Kidney capillary endothelial cell (primary cell): ENCODE data around the gene ZNF827.

Source experiments
- DNase-seq: peaks from one replicate; pipeline ENCODE4 v3.0.0-alpha.2; 2018; ENCODE audit warnings: low spot score

The ZNF827 gene

DNA sequence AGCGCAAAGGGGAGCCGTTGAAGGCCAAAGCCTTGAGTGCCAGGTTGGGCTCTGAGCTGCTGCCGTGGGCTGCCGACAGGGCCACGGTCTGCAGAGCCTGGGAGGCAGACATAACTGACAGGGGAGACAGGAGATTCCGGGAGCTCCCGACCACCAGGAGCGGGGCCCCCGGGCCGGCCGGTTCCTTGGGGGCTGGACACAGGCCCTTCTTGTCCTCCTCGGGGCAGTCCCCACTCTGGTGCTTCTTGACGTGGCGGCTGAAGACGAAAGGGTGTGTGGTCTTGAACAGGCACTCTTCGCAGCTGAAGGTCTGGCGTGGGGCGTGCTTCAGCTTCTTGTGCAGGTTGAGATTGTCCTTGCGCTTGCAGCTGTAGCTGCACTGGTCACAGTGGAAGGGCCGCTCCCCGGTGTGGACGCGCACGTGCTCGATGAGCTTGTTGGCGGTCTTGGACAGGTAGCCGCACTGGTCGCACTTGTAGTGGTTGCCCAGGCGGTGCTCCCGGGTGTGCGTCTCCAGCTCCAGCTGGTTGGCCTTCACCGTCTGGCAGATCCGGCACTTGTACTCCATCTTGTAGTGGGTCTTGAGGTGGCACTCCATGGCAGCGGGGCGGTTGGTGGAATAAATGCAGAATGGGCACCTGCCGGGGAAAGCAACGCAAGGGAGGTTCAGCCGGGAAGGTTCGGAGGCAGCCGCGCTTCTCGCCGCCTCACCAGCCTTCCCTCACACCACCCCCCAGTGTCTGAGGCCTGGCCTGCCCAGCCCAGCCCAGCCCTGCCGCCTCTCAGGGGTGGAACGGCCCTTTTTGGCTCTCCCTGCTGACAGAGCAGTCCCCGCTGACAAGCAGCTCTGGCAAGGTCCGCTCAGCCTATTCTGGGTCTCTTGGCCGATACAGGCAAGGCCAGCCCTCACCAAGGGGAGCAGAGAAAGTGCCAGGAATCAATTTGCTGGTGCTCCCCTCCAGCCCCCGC lies 177.4 kb downstream of the ZNF827 start:
- DNase-seq: no peak

- DNase-seq: no peak
Measured at GRCh38 chr4:145760176-145760575, 178.4 kb downstream of the ZNF827 start.

GRCh38 chr4:145757188-145757587 lies 181.4 kb downstream of the ZNF827 start:
- no peak for DNase-seq

GRCh38 chr4:145756244-145756643 lies 182.4 kb downstream of the ZNF827 start:
- no peak for DNase-seq

DNA sequence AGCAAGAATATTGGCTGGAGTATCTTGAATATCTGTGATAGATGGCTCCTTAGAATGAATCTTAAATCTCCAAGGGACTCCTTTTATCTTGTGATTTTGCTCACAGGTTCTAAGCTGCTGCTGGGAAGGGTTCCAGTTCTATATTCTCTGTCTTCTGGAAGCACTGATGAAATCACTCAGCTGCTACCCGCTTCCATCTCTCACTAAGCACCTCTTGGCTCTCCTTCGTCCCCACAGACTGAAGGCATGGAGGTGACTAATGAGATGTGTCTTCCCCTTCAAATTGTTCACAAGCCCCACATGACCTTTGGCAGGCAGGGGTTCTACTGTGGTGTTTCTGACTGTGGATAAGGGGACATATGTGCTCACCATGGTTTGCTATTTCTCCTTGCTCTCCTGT lies 182.8 kb downstream of the ZNF827 start:
- DNase-seq: no peak

- no peak for DNase-seq
Measured at GRCh38 chr4:145743641-145744040, 195.0 kb downstream of the ZNF827 start.

- DNase-seq: no peak
Measured at GRCh38 chr4:145740806-145741205, 197.8 kb downstream of the ZNF827 start.

- DNase-seq: no peak
Measured at GRCh38 chr4:145739845-145740244, 198.8 kb downstream of the ZNF827 start.

DNA sequence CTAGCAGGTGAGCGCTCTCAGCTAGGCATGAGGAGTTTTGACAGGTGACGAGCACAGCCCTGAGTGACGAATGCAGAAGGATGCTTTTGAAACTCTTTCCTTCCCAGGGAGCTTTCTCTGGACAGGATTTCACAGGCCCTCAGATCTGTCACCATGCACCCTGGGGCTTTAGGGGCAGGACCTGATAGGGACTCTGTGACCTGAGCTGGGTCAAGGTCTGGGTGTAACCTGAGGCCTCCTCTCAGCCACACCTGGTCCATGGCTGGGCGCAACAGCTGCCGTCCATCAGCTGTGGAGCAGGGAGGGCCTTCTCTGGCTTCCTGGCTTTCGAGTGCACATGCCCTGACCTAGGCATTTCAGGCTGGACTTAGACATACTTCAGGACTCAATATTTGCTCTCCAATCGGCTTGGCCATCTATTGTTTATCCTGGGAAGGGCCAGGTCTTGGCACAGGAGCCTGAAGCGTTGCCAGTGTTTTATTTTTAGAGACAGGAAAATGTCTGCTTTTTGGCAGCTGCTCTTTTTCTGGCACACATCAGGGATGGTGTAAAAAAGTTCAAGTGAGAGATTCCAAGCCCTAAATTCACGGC lies 202.3 kb downstream of the ZNF827 start:
- no peak for DNase-seq

- no peak for DNase-seq
Measured at GRCh38 chr4:145735827-145736226, 202.8 kb downstream of the ZNF827 start.

- peak; percentile 68 for DNase-seq
Measured at GRCh38 chr4:145735347-145735675, 203.3 kb downstream of the ZNF827 start.

GRCh38 chr4:145734576-145735346 lies 203.9 kb downstream of the ZNF827 start:
- peak; percentile 77 for DNase-seq

DNA sequence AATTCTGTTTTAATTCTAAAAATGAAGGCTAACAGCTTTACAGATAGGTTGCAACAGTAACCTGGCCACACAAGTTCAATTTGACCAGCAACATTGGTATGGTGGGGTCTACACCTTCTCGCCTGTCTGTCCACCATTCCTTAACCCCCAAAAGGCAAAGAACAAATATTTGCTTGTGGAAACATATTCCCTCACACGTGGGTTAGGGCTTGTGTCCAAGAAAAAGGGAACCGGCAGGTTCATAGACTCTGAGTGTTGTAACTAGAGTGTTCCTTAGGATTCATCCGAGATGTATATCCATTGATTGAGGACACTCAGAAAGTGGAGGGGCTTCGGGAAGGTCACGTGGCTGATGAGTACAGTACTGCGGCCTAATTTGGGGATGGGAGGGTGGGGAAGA lies 204.6 kb downstream of the ZNF827 start:
- no peak for DNase-seq

- peak; percentile 88 for DNase-seq
Measured at GRCh38 chr4:145732895-145733880, 205.4 kb downstream of the ZNF827 start.

DNA sequence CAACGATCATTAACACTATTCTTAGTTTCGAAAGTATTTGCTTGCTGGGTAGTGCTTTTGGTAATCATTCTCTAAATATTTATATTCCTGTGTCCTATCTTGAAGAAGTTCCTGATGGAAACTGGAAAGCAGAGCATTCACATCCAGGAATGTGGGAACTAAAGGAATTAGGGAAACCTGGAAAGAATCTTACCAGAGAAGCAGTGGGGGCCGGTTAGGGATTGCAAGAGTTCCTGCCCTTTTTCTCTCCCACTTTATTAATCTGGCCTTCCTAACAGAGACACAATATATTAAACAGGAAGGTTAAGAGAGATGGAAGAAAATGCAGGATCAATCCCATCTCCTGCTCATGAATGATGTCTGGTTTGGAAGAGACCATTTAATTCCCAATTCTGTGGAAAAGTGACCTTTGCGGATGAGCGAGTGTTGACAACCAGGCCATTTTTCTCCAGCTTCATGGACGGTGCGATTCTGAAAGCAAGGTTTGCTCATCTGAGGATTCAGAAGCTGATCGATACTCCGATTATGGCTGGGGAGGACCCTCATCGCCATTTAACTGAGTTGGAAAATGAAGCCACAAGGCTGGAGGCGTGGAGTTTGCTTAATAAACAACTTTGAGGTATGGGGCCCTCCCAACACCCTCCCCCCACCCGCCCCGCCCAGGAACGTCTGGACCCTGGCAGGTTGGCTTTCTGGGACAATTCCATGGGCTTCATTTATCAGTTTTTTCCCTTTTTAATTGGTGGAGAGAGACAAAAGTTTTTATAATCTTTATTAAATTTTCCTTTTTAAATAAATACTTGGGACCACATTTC lies 206.4 kb downstream of the ZNF827 start:
- no peak for DNase-seq

DNA sequence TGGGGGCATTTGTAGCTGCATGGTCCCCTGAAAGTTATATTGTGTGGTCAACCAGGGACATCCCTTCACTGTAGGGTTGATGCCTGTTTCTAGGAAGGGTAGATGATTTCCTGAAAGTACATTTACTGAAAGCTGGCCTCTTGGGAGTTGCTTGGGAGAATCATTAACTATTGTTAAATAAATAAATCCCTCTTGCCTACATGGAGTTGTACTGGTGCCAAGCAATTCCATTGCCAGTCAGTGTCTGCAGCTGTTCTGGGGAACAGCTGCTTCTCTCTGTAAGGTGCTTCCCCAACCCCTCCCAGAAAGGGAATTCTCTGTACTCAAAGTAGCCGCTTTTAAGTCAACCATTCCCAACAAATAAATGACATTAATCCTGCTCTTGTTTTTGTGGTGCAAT lies 207.6 kb downstream of the ZNF827 start:
- no peak for DNase-seq

DNA sequence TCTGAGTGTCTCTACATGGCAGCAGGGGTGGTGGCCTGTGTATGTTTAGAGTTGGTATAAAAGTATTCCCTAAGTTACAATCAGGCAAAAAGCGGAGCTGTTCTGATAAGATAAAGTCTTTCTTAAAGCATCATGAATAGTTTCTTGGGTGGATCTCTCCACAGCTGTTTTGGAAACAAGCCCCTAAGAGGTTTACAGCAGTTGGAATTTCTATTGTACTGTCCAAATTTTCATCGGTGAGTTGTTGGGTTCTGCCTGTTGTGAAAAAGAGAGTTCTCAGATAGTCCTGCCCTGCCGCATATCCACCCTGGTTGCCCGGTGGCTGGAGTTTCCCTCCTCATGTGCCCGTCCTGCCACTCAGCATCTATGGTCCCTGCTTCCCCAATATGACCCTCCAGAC lies 208.6 kb downstream of the ZNF827 start:
- no peak for DNase-seq

DNA sequence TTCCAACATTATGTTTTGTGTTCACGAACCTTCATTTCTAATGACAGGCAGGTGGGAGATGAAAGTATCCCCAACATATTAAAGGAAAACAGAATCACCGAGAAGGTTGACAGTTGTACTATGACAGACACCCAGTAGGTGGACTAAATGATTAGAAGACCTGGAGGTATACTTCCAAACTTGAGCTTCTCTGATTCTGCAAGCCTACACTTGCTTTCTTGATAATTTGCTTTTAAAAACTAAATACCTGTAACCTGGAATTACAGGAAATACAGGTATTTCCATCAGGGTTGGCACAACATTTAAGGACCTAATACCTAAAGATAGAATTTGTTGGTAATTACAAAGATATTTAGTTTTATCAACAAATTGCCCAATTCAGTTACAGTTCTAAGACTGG lies 215.3 kb downstream of the ZNF827 start:
- no peak for DNase-seq

DNA sequence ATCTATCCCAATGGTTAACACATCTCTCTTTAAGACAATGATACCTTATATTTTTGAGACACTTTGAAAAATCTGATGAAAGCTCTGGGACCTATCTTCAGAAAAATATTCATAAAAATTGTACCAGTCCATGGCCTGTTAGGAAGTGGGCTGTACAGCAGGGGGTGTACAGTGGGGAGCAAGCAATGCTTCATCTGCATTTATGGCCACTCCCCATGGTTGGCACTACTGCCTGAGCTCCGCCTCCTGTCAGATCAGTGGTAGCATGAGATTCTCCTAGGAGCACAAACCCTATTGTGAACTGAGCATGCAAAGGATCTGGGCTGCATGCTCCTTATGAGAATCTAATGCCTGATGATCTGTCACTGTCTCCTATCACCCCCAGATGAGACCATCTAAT lies 216.1 kb downstream of the ZNF827 start:
- DNase-seq: no peak

DNA sequence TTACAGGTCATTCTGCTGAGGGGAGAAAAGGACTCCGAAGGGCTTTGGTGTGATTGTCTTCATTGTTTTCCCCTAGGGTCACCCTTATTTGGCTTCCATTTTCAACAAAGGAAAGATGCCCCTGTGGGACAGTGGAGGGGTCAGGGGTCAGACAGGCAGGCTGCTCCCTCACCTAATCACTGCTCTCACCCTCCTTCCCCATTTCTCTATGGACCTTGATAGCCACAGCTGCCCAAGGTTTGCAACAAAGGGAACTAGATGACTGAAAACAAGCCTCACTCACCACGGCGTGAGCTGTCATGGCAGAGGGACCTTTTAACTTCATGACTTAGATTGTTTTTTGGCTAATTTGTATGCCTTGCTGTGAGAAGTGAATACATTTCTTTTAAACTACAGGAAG lies 218.0 kb downstream of the ZNF827 start:
- DNase-seq: no peak
